IMR-90 (cell line): Measurements from ENCODE around the gene APCDD1L.

Experiments
- BHLHE40 ChIP-seq: fragments of 150-350 bp; IDR thresholded peaks from 2 replicates; pipeline ENCODE4 v1.6.1; 2016; ENCODE audit warnings: mild to moderate bottlenecking, low read depth, low read length
- CEBPB ChIP-seq: IDR thresholded peaks from 2 replicates; pipeline ENCODE4 v1.6.1; 2012; ENCODE audit warnings: low read depth, low read length, improper control_type of control experiment
- MAFK ChIP-seq: IDR thresholded peaks from 2 replicates; pipeline ENCODE4 v1.6.1; 2012; ENCODE audit warnings: low read depth, low read length, improper control_type of control experiment
- MAZ ChIP-seq: IDR thresholded peaks from 2 replicates; pipeline ENCODE4 v1.6.1; 2012; ENCODE audit warnings: low read depth, mild to moderate bottlenecking, low read length, improper control_type of control experiment, moderate library complexity, borderline replicate concordance
- MXI1 ChIP-seq: IDR thresholded peaks from 2 replicates; pipeline ENCODE4 v1.6.1; 2012; ENCODE audit warnings: low read depth, mild to moderate bottlenecking, low read length, moderate library complexity, borderline replicate concordance
- POLR2A ChIP-seq: IDR thresholded peaks from 2 replicates; pipeline ENCODE4 v1.6.1; 2012; ENCODE audit warnings: mild to moderate bottlenecking, low read depth, low read length
- RAD21 ChIP-seq: IDR thresholded peaks from 2 replicates; pipeline ENCODE4 v1.6.1; 2012; ENCODE audit warnings: low read length, improper control_type of control experiment
- RCOR1 ChIP-seq: IDR thresholded peaks from 2 replicates; pipeline ENCODE4 v1.6.1; 2012; ENCODE audit warnings: mild to moderate bottlenecking, low read length, improper control_type of control experiment; ENCODE audit not compliant: insufficient replicate concordance
- RFX5 ChIP-seq: IDR thresholded peaks from 2 replicates; pipeline ENCODE4 v1.8.0; 2012; ENCODE audit warnings: low read depth, mild to moderate bottlenecking, low read length, moderate library complexity
- SMC3 ChIP-seq: fragments of 150-350 bp; IDR thresholded peaks from 2 replicates; pipeline ENCODE4 v1.6.1; 2016; ENCODE audit warnings: low read depth, mild to moderate bottlenecking, antibody characterized with exemption, low read length, moderate library complexity
- TF ChIP-seq, protein P1 (sequence below): conservative IDR thresholded peaks from 2 replicates; pipeline ENCODE4 v1.5.1; 2012; ENCODE audit warnings: mild to moderate bottlenecking, low read depth, low read length, improper control_type of control experiment
- TF ChIP-seq, protein P2 (sequence below): fragments of 150-350 bp; IDR thresholded peaks from 2 replicates; pipeline ENCODE4 v1.6.1; 2017; ENCODE audit warnings: mild to moderate bottlenecking, antibody characterized with exemption, low read length, low read depth
- TF ChIP-seq, protein P3 (sequence below): fragments of 150-350 bp; IDR thresholded peaks from 2 replicates; pipeline ENCODE4 v1.6.1; 2016; ENCODE audit warnings: low read depth, mild to moderate bottlenecking, low read length, moderate library complexity, borderline replicate concordance

DNA sequence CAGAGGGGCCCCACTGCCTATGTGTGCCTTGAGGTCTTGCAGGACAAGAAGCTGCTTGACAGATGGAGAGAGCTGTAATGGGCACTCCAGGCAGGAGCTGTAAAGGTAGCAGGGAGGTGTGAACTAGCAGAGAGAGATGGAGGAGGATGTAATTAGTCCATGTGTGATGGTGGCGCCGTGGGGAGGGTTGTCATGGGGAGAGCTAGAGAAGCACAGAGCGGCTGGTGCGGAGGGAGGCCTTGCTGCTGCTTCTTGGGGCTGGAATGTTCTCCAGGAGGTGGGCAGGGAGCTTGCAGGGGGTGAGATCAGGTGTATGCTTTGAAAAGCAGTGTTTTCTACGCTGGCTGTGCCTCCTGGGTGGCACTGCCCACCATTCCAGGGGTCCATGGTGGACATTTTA, 32.1 kb downstream of the APCDD1L start:
- TF ChIP-seq, protein P1, sequence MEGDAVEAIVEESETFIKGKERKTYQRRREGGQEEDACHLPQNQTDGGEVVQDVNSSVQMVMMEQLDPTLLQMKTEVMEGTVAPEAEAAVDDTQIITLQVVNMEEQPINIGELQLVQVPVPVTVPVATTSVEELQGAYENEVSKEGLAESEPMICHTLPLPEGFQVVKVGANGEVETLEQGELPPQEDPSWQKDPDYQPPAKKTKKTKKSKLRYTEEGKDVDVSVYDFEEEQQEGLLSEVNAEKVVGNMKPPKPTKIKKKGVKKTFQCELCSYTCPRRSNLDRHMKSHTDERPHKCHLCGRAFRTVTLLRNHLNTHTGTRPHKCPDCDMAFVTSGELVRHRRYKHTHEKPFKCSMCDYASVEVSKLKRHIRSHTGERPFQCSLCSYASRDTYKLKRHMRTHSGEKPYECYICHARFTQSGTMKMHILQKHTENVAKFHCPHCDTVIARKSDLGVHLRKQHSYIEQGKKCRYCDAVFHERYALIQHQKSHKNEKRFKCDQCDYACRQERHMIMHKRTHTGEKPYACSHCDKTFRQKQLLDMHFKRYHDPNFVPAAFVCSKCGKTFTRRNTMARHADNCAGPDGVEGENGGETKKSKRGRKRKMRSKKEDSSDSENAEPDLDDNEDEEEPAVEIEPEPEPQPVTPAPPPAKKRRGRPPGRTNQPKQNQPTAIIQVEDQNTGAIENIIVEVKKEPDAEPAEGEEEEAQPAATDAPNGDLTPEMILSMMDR: no peak
- TF ChIP-seq POLR2A (no peak), SMC3 (no peak), CEBPB (no peak), RAD21 (no peak), RFX5 (no peak), BHLHE40 (no peak), RCOR1 (no peak), MXI1 (no peak), MAZ (no peak), MAFK (no peak)
- TF ChIP-seq, protein P2, sequence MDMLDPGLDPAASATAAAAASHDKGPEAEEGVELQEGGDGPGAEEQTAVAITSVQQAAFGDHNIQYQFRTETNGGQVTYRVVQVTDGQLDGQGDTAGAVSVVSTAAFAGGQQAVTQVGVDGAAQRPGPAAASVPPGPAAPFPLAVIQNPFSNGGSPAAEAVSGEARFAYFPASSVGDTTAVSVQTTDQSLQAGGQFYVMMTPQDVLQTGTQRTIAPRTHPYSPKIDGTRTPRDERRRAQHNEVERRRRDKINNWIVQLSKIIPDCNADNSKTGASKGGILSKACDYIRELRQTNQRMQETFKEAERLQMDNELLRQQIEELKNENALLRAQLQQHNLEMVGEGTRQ: no peak
- TF ChIP-seq, protein P3, sequence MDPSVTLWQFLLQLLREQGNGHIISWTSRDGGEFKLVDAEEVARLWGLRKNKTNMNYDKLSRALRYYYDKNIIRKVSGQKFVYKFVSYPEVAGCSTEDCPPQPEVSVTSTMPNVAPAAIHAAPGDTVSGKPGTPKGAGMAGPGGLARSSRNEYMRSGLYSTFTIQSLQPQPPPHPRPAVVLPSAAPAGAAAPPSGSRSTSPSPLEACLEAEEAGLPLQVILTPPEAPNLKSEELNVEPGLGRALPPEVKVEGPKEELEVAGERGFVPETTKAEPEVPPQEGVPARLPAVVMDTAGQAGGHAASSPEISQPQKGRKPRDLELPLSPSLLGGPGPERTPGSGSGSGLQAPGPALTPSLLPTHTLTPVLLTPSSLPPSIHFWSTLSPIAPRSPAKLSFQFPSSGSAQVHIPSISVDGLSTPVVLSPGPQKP: no peak
